CD14-positive monocyte (primary cell): Measurements from ENCODE around the gene CNTN3. TPM values are rescaled to one million over a fixed set of nuclear protein-coding genes. Genes with fewer than 3 reads are reported as not detected.

Experiments
- DNase-seq, 3 donors: peaks; one replicate each; pipeline ENCODE4 v3.0.0-alpha.2; 2011 to 2022
- H2AFZ ChIP-seq: 2 replicates; pipeline ENCODE4 v1.6.0; 2012; ENCODE audit warnings: mild to moderate bottlenecking, low read depth, low read length, inconsistent platforms; ENCODE audit not compliant: insufficient read depth, poor library complexity, severe bottlenecking
- H3K27ac ChIP-seq, 2 donors: 1 replicate in 1 of 2; 2 replicates in 1 of 2; pipeline ENCODE4 v1.5.1; 2012 to 2013; ENCODE audit warnings: low read length in 2 of 2, control low read depth in 1 of 2, inconsistent platforms in 1 of 2, low read depth in 1 of 2, mild to moderate bottlenecking in 1 of 2
- H3K27me3 ChIP-seq, 2 donors: one replicate each; pipeline versions ENCODE4 v1.6.0 to v1.6.1; 2011 to 2013; ENCODE audit warnings: low read length in 2 of 2; ENCODE audit not compliant: control insufficient read depth in 2 of 2, insufficient read depth in 2 of 2
- H3K36me3 ChIP-seq, 2 donors: replicated peaks in 1 of 2; 1 replicate in 1 of 2; 2 replicates in 1 of 2; pipeline versions ENCODE4 v1.5.1 to v1.6.1; 2012 to 2013; ENCODE audit warnings: low read length in 2 of 2, control low read depth in 1 of 2, inconsistent platforms in 1 of 2, mild to moderate bottlenecking in 1 of 2; ENCODE audit not compliant: insufficient read depth in 2 of 2, control insufficient read depth in 1 of 2
- H3K4me1 ChIP-seq, 2 donors: 1 replicate in 1 of 2; 2 replicates in 1 of 2; pipeline versions ENCODE4 v1.5.1 to v1.6.1; 2012 to 2013; ENCODE audit warnings: low read length in 2 of 2, control low read depth in 1 of 2, inconsistent platforms in 1 of 2, mild to moderate bottlenecking in 1 of 2, moderate library complexity in 1 of 2; ENCODE audit not compliant: insufficient read depth in 2 of 2, control insufficient read depth in 1 of 2
- H3K4me2 ChIP-seq: replicated peaks from 2 replicates; pipeline ENCODE3; 2012; ENCODE audit warnings: low read length, moderate library complexity, mild to moderate bottlenecking; ENCODE audit not compliant: poor library complexity, severe bottlenecking; ENCODE audit errors: extremely low read depth
- H3K4me3 ChIP-seq, 3 experiments: fragments of 200-600 bp in 1 of 3; sonication (generic) in 1 of 3; replicated peaks in 1 of 3; 1 replicate in 2 of 3; 2 replicates in 1 of 3; pipeline ENCODE4 v1.5.1; 2011 to 2013; ENCODE audit warnings: low read length in 3 of 3, mild to moderate bottlenecking in 3 of 3, control low read depth in 2 of 3, low read depth in 2 of 3, inconsistent platforms in 1 of 3, moderate library complexity in 1 of 3
- H3K79me2 ChIP-seq: 2 replicates; pipeline ENCODE4 v1.6.0; 2012; ENCODE audit warnings: mild to moderate bottlenecking, control low read depth, inconsistent platforms, low read length, moderate library complexity; ENCODE audit not compliant: insufficient read depth
- H3K9ac ChIP-seq: 2 replicates; pipeline ENCODE4 v1.6.0; 2017; ENCODE audit warnings: low read length, mild to moderate bottlenecking; ENCODE audit not compliant: insufficient read depth, poor library complexity, severe bottlenecking
- H3K9me3 ChIP-seq, 2 donors: replicated peaks in 1 of 2; 1 replicate in 1 of 2; 2 replicates in 1 of 2; pipeline versions ENCODE4 v1.5.1 to v1.6.1; 2012 to 2013; ENCODE audit warnings: low read length in 2 of 2, control low read depth in 1 of 2; ENCODE audit not compliant: control insufficient read depth in 1 of 2, insufficient read depth in 1 of 2
- H4K20me1 ChIP-seq: 2 replicates; pipeline ENCODE4 v1.6.0; 2012; ENCODE audit warnings: mild to moderate bottlenecking, low read length, control low read depth, moderate library complexity; ENCODE audit not compliant: insufficient read depth
- H3K27ac Mint-ChIP-seq, 7 donors: one replicate each; pipeline ENCODE4 v1.8.0; 2020; ENCODE audit warnings: mild to moderate bottlenecking in 7 of 7, mixed read lengths in 7 of 7, moderate library complexity in 6 of 7, inconsistent platforms in 2 of 7
- H3K27me3 Mint-ChIP-seq, 3 donors: one replicate each; pipeline ENCODE4 v1.8.0; 2021 to 2022; ENCODE audit warnings: low read depth in 3 of 3, mild to moderate bottlenecking in 3 of 3, mixed read lengths in 3 of 3, moderate library complexity in 3 of 3, inconsistent platforms in 1 of 3
- H3K36me3 Mint-ChIP-seq, 2 donors: one replicate each; pipeline ENCODE4 v1.8.0; 2020; ENCODE audit warnings: mixed read lengths in 2 of 2, inconsistent platforms in 1 of 2, mild to moderate bottlenecking in 1 of 2
- H3K4me1 Mint-ChIP-seq: one replicate; pipeline ENCODE4 v1.8.0; 2020; ENCODE audit warnings: mild to moderate bottlenecking, mixed read lengths
- H3K4me3 Mint-ChIP-seq, 2 donors: one replicate each; pipeline ENCODE4 v1.8.0; 2020; ENCODE audit warnings: mild to moderate bottlenecking in 2 of 2, mixed read lengths in 2 of 2, moderate library complexity in 1 of 2
- H3K9me3 Mint-ChIP-seq, 7 donors: one replicate each; pipeline ENCODE4 v1.8.0; 2020 to 2022; ENCODE audit warnings: mixed read lengths in 7 of 7, mild to moderate bottlenecking in 6 of 7, moderate library complexity in 6 of 7, inconsistent platforms in 2 of 7
- CTCF ChIP-seq: fragments of 200-600 bp; IDR thresholded peaks from one replicate; pipeline ENCODE4 v1.8.0; 2022; ENCODE audit warnings: antibody characterized with exemption, mild to moderate bottlenecking
- WGBS: methylation state at CpG from one replicate; pipeline ENCODE4 v1.1.5; 2013; ENCODE audit warnings: missing lambda C conversion rate; ENCODE audit not compliant: insufficient coverage; 5-methylcytosine and 5-hydroxymethylcytosine counted together
- intact Hi-C, 2 donors: fragments of 100-400 bp; cut with micrococcal nuclease; formaldehyde crosslinking; loops; one replicate each; pipeline versions ENCODE4 v1.15.0 to v1.15.1; 2023
- polyA plus RNA-seq, 3 donors: library from polyadenylated mRNA; depleted of rRNA in 1 of 3; unstranded in 2 of 3; stranded (reverse) in 1 of 3; fragments of 300-500 nt in 2 of 3; fragments of >200 nt in 1 of 3; fragmentation: Illumina TruSeq in 2 of 3; gene quantifications; 1 replicate in 2 of 3; 2 replicates in 1 of 3; pipeline ENCODE4 v1.2.3, GENCODE V29; 2012 to 2021

Gene CNTN3
- polyA plus RNA-seq, 3 donors: not detected

- Mint-ChIP-seq H3K4me1 (no peaks in the 10 kb centered on the region), H3K27ac (no peak overlapping the region), H3K36me3 (no peaks in the 10 kb centered on the region), H3K4me3 (no peak overlapping the region), H3K9me3 (peaks cover 0 to 3% (median 0%) of the 10 kb centered on the region in 7 donors), H3K27me3 (no peaks in the 10 kb centered on the region)
- DNase-seq: no peak
- H3K79me2 ChIP-seq: no peaks in the 10 kb centered on the region
- H3K4me1 ChIP-seq: no peaks in the 10 kb centered on the region
- intact Hi-C loops: no loop called here
- H2AFZ ChIP-seq: no peak overlapping the region
- H4K20me1 ChIP-seq: no peaks in the 10 kb centered on the region
- H3K4me2 ChIP-seq: no peak overlapping the region
- no peak overlapping the region for H3K4me3 ChIP-seq
- no peaks in the 10 kb centered on the region for H3K36me3 ChIP-seq
- H3K9ac ChIP-seq: no peak overlapping the region
- no peaks in the 10 kb centered on the region for H3K27me3 ChIP-seq
- no peaks in the 10 kb centered on the region for H3K9me3 ChIP-seq
- no peak overlapping the region for H3K27ac ChIP-seq
- no peak for TF ChIP-seq CTCF
Observed at GRCh38 chr3:74661672-74662071, 47.2 kb upstream of the CNTN3 start.

GRCh38 chr3:74651885-74652284 lies 37.4 kb upstream of the CNTN3 start:
- peaks cover 0 to 7% (median 3%) of the 10 kb centered on the region in 7 donors for H3K9me3 Mint-ChIP-seq
- no peaks in the 10 kb centered on the region for H3K4me1 ChIP-seq
- no peaks in the 10 kb centered on the region for H3K27me3 Mint-ChIP-seq
- H2AFZ ChIP-seq: no peak overlapping the region
- H3K27ac Mint-ChIP-seq: no peak overlapping the region
- 100% methylated on average over 1 of the region's 2 CpGs for WGBS
- H3K36me3 ChIP-seq: no peaks in the 10 kb centered on the region
- H3K27ac ChIP-seq: no peak overlapping the region
- H3K4me3 ChIP-seq: no peak overlapping the region
- H3K4me1 Mint-ChIP-seq: no peaks in the 10 kb centered on the region
- no peak for DNase-seq
- no peak overlapping the region for H3K4me2 ChIP-seq
- no peaks in the 10 kb centered on the region for H3K36me3 Mint-ChIP-seq
- TF ChIP-seq CTCF: no peak
- H3K9ac ChIP-seq: no peak overlapping the region
- no peaks in the 10 kb centered on the region for H3K27me3 ChIP-seq
- no peaks in the 10 kb centered on the region for H4K20me1 ChIP-seq
- H3K79me2 ChIP-seq: no peaks in the 10 kb centered on the region
- intact Hi-C loops: no loop called here
- no peak overlapping the region for H3K4me3 Mint-ChIP-seq
- H3K9me3 ChIP-seq: no peaks in the 10 kb centered on the region
